Panc1 (cell line): ENCODE data around the gene CACNG3. TPM values are rescaled to one million over a fixed set of nuclear protein-coding genes. Genes with fewer than 3 reads are reported as not detected.

ENCODE experiments used
- ATAC-seq: fragments of 200-7000 bp; cut with Tn5 transposase; 2 replicates; pipeline ENCODE4 v1.9.1; 2020; ENCODE audit warnings: mild to moderate bottlenecking, moderate library complexity
- BruUV-seq: library from RNA; stranded (reverse); fragments of 400-500 nt; replicated peaks from 2 replicates; lab custom pipeline; 2021; lab: Mats Ljungman, UMichigan
- CTCF ChIA-PET: fragments of 300-600 bp; sonication (Branson Sonifier 250); formaldehyde crosslinking; loops from one replicate; lab custom pipeline; 2022; ENCODE audit warnings: antibody characterized with exemption; lab: Charles Lee
- POLR2A ChIA-PET: fragments of 300-600 bp; sonication (Branson Sonifier 250); formaldehyde crosslinking; loops from one replicate; lab custom pipeline; 2022; ENCODE audit warnings: antibody characterized with exemption; lab: Charles Lee
- DNase-seq: peaks from one replicate; pipeline ENCODE4 v3.0.0-alpha.2; 2010; ENCODE audit warnings: low read depth, low spot score
- H3K27ac ChIP-seq: 2 replicates; pipeline ENCODE4 v1.5.1; 2011; ENCODE audit warnings: mild to moderate bottlenecking, low read length, inconsistent platforms
- H3K27me3 ChIP-seq: fragments of 200-500 bp; sonication (Bioruptor generic); 2 replicates; pipeline ENCODE4 v1.6.0; 2014; ENCODE audit warnings: low read length, inconsistent platforms; ENCODE audit not compliant: control insufficient read depth, insufficient read depth
- H3K36me3 ChIP-seq: fragments of 200-500 bp; sonication (Bioruptor generic); 2 replicates; pipeline ENCODE4 v1.5.1; 2014; ENCODE audit warnings: inconsistent platforms, mild to moderate bottlenecking, low read length, moderate library complexity; ENCODE audit not compliant: control insufficient read depth, insufficient read depth
- H3K4me1 ChIP-seq: 2 replicates; pipeline ENCODE4 v1.5.1; 2011; ENCODE audit warnings: inconsistent platforms, mild to moderate bottlenecking, low read length, moderate library complexity; ENCODE audit not compliant: control insufficient read depth, insufficient read depth
- H3K4me3 ChIP-seq, 2 experiments: 2 replicates each; pipeline ENCODE4 v1.5.1; 2011 to 2012; ENCODE audit warnings: low read depth in 2 of 2, low read length in 2 of 2, mild to moderate bottlenecking in 2 of 2, inconsistent platforms in 1 of 2, moderate library complexity in 1 of 2
- H3K9me3 ChIP-seq: fragments of 200-500 bp; sonication (Bioruptor generic); 2 replicates; pipeline ENCODE4 v1.5.1; 2014; ENCODE audit warnings: low read depth, mild to moderate bottlenecking, inconsistent platforms, low read length, moderate library complexity; ENCODE audit not compliant: control insufficient read depth, insufficient read depth
- POLR2AphosphoS5 ChIP-seq: IDR thresholded peaks from 2 replicates; pipeline ENCODE4 v1.6.1; 2012; ENCODE audit warnings: mild to moderate bottlenecking, low read depth, low read length, moderate library complexity
- SIN3A ChIP-seq: IDR thresholded peaks from 2 replicates; pipeline ENCODE4 v1.6.1; 2012; ENCODE audit warnings: low read depth, mild to moderate bottlenecking, low read length, moderate library complexity, borderline replicate concordance; ENCODE audit not compliant: insufficient read depth
- TCF7L2 ChIP-seq: IDR thresholded peaks from 2 replicates; pipeline ENCODE4 v1.6.1; 2011; ENCODE audit warnings: mild to moderate bottlenecking, low read depth, low read length, inconsistent platforms
- in situ Hi-C: cut with HindIII; loops from 2 replicates; pipeline ENCODE4 v1.10.0; 2016; ENCODE audit warnings: low sequenced_read_pairs, low pct_unique_long_range_greater_than_20kb
- intact Hi-C: fragments of 100-400 bp; cut with micrococcal nuclease; formaldehyde crosslinking; loops from one replicate; pipeline ENCODE4 v1.10.0; 2022; ENCODE audit not compliant: unreplicated experiment
- total RNA-seq: library from RNA; stranded (reverse); gene quantifications from one replicate; pipeline ENCODE4 v1.2.1, GENCODE V29; 2021; ENCODE audit not compliant: unreplicated experiment
- TF ChIP-seq, protein P1 (sequence below): fragments of 450-650 bp; IDR thresholded peaks from 2 replicates; pipeline ENCODE4 v1.5.1; 2017; ENCODE audit warnings: mild to moderate bottlenecking
- TF ChIP-seq, protein P2 (sequence below), 2 experiments: IDR thresholded peaks; 2 replicates each; pipeline ENCODE4 v1.6.1; 2011 to 2012; ENCODE audit warnings: low read depth in 2 of 2, control low read depth in 1 of 2, low read length in 1 of 2, mild to moderate bottlenecking in 1 of 2, moderate library complexity in 1 of 2; ENCODE audit not compliant: insufficient read depth in 1 of 2

Gene CACNG3
- total RNA-seq, 1 experiment from 2014 or later = not detected

DNA sequence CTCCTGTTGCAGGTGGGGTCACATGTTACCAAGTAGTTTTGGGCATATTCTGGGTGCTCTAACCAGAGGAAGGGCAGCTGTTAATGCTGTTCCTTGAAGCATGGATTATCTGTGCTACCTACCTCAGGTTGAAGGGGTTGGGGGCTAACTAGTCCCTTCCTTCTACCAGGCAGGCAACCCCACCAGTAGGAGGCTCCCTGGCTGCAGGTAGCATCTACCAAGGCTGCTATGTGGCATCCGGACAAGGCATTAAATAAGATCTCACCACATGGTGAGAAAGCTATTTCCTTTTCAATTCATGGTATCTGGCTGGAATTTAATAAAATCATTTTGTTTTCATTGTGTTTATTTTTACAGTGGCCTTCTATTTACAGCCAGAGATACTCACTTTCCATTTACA is 62.5 kb downstream of the CACNG3 start:
- intact Hi-C loops = no loop called here
- DNase-seq (no peak), ATAC-seq (no peak)
- Histone ChIP-seq H3K27me3 (no peaks in the 10 kb centered on the region), H3K4me1 (no peaks in the 10 kb centered on the region), H3K4me3 (no peak overlapping the region), H3K9me3 (no peaks in the 10 kb centered on the region), H3K36me3 (no peaks in the 10 kb centered on the region), H3K27ac (no peak overlapping the region)
- in situ Hi-C loops = no loop called here
- CTCF ChIA-PET = no interaction called here
- TF ChIP-seq, protein P1, sequence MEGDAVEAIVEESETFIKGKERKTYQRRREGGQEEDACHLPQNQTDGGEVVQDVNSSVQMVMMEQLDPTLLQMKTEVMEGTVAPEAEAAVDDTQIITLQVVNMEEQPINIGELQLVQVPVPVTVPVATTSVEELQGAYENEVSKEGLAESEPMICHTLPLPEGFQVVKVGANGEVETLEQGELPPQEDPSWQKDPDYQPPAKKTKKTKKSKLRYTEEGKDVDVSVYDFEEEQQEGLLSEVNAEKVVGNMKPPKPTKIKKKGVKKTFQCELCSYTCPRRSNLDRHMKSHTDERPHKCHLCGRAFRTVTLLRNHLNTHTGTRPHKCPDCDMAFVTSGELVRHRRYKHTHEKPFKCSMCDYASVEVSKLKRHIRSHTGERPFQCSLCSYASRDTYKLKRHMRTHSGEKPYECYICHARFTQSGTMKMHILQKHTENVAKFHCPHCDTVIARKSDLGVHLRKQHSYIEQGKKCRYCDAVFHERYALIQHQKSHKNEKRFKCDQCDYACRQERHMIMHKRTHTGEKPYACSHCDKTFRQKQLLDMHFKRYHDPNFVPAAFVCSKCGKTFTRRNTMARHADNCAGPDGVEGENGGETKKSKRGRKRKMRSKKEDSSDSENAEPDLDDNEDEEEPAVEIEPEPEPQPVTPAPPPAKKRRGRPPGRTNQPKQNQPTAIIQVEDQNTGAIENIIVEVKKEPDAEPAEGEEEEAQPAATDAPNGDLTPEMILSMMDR = no peak
- TF ChIP-seq POLR2AphosphoS5 = no peak
- TF ChIP-seq, protein P2, sequence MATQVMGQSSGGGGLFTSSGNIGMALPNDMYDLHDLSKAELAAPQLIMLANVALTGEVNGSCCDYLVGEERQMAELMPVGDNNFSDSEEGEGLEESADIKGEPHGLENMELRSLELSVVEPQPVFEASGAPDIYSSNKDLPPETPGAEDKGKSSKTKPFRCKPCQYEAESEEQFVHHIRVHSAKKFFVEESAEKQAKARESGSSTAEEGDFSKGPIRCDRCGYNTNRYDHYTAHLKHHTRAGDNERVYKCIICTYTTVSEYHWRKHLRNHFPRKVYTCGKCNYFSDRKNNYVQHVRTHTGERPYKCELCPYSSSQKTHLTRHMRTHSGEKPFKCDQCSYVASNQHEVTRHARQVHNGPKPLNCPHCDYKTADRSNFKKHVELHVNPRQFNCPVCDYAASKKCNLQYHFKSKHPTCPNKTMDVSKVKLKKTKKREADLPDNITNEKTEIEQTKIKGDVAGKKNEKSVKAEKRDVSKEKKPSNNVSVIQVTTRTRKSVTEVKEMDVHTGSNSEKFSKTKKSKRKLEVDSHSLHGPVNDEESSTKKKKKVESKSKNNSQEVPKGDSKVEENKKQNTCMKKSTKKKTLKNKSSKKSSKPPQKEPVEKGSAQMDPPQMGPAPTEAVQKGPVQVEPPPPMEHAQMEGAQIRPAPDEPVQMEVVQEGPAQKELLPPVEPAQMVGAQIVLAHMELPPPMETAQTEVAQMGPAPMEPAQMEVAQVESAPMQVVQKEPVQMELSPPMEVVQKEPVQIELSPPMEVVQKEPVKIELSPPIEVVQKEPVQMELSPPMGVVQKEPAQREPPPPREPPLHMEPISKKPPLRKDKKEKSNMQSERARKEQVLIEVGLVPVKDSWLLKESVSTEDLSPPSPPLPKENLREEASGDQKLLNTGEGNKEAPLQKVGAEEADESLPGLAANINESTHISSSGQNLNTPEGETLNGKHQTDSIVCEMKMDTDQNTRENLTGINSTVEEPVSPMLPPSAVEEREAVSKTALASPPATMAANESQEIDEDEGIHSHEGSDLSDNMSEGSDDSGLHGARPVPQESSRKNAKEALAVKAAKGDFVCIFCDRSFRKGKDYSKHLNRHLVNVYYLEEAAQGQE (IDR thresholded peaks at IDR 0.05; ENCODE audit: insufficient read depth in 1 of 2, low read depth in 2 of 2, low read length in 1 of 2) = no peak
- TF ChIP-seq TCF7L2 = no peak
- no peak for TF ChIP-seq SIN3A
- POLR2A ChIA-PET = no interaction called here
- BruUV-seq = no TSS peak

DNA sequence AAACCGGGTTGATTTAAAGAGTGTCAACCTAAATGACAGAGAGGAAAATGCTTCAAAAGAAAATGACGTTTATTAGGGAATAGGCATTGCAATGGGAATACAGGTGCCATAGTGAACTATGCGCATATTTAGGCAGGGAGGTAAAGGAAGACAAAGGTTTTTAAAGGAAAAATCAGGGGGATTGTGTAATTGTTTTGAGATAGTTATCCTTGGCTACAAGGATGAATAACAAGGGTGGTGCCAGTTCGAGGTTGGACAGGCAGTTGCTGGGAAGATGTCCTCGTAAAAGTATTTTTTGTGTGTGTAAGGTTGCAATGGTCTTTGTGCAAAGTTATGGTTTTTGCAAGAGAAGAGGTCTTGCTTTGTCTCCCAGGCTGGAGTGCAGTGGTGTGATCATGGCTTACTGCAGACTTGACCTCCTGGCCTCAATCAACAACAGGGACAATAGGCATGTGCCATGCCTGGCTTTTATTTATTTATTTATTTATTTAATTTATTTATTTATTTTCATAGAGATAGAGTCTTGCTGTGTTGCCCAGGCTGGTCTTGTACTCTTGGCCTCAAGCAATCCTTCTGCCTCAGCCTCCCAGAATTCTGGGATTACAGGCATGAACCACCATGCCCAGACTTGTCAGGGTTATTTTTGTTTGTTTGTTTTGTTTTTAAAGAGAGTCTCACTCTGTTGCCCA is 63.1 kb downstream of the CACNG3 start:
- no peaks in the 10 kb centered on the region for H3K27me3 ChIP-seq
- H3K27ac ChIP-seq = no peak overlapping the region
- ChIA-PET CTCF (no interaction called here), POLR2A (no interaction called here)
- in situ Hi-C loops = no loop called here
- no TSS peak for BruUV-seq
- no peaks in the 10 kb centered on the region for H3K9me3 ChIP-seq
- ATAC-seq (no peak), DNase-seq (no peak)
- no peaks in the 10 kb centered on the region for H3K4me1 ChIP-seq
- no peak overlapping the region for H3K4me3 ChIP-seq
- TF ChIP-seq POLR2AphosphoS5 = no peak
- TF ChIP-seq SIN3A = no peak
- TF ChIP-seq, protein P1 = no peak
- TF ChIP-seq, protein P2 (IDR thresholded peaks at IDR 0.05; ENCODE audit: insufficient read depth in 1 of 2, low read depth in 2 of 2, low read length in 1 of 2) = no peak
- TF ChIP-seq TCF7L2 = no peak
- no peaks in the 10 kb centered on the region for H3K36me3 ChIP-seq
- intact Hi-C loops = no loop called here
